ENCODE data around the gene PDE6A. TPM values are rescaled to one million over a fixed set of nuclear protein-coding genes. Genes with fewer than 3 reads are reported as not detected.
A peak's percentile ranks its signal among the peaks of the same experiment; 100 is the strongest.

PDE6A gene
- total RNA-seq, 1 donor from 2014 or later = 0.25 TPM

DNA sequence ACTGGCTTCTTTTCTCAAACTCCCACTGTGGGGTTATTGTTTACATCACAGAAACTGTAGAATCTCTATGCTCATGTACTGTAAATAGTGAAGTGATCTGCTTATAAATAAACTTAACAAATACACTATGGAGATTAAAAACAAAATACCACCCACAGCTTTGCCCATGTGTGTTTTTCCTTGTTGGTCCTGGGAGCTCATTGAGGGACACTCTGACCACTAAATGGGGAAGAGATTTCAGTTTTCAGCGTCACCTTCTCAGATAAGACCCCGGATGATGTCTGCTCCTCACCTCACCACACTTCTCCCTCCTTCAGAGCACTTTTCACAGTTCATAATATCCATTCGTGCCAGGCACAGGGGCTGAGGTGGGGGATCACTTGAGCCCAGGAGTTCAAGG is 89.7 kb downstream of the PDE6A start:
- no peak overlapping the region for H3K27ac ChIP-seq

DNA sequence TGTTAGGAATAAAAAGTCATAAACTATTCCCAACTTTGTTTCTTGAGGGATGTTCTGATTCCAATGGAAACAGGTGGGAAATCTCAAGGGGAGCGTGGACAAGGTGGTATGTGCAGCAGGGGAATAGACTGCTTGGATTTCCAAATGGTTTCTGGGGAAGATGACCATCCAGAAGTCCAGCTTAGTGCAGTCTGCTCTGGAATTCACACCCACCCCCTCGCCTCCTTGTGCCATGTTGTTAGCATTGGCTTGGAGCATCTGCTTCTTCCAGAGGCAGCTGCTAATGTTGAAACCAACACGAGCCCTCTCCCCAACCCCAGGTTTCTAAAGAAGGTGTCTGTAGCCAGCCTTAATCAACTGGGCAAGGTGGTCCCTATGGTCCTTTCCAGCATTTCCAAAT is 90.9 kb downstream of the PDE6A start:
- Histone ChIP-seq H3K4me3 (no peak overlapping the region), H3K4me1 (peaks cover 7% of the 10 kb centered on the region), H3K27ac (no peak overlapping the region), H3K9me3 (no peaks in the 10 kb centered on the region), H3K27me3 (no peaks in the 10 kb centered on the region), H3K36me3 (no peaks in the 10 kb centered on the region)
- intact Hi-C loops (cut with DNase I) = no loop called here
- no peak for DNase-seq (ENCODE audit: extremely low spot score in 2 of 2)
- no peak for TF ChIP-seq POLR2A (IDR thresholded peaks at IDR 0.05)
- TF ChIP-seq, protein P1, sequence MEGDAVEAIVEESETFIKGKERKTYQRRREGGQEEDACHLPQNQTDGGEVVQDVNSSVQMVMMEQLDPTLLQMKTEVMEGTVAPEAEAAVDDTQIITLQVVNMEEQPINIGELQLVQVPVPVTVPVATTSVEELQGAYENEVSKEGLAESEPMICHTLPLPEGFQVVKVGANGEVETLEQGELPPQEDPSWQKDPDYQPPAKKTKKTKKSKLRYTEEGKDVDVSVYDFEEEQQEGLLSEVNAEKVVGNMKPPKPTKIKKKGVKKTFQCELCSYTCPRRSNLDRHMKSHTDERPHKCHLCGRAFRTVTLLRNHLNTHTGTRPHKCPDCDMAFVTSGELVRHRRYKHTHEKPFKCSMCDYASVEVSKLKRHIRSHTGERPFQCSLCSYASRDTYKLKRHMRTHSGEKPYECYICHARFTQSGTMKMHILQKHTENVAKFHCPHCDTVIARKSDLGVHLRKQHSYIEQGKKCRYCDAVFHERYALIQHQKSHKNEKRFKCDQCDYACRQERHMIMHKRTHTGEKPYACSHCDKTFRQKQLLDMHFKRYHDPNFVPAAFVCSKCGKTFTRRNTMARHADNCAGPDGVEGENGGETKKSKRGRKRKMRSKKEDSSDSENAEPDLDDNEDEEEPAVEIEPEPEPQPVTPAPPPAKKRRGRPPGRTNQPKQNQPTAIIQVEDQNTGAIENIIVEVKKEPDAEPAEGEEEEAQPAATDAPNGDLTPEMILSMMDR (IDR thresholded peaks at IDR 0.05) = no peak

More for the DNA sequence above, 89.7 kb downstream of the PDE6A start:
- no peak for TF ChIP-seq POLR2A (IDR thresholded peaks at IDR 0.05)
- no peak for TF ChIP-seq POLR2AphosphoS5 (IDR thresholded peaks at IDR 0.05; ENCODE audit: insufficient read depth in 1 of 2, low read depth in 1 of 2)
- TF ChIP-seq, protein P1 (IDR thresholded peaks at IDR 0.05) = no peak
- no peaks in the 10 kb centered on the region for H3K36me3 ChIP-seq
- DNase-seq (ENCODE audit: extremely low spot score in 2 of 2) = no peak
- H3K4me3 ChIP-seq = no peak overlapping the region
- no peaks in the 10 kb centered on the region for H3K27me3 ChIP-seq
- no peaks in the 10 kb centered on the region for H3K9me3 ChIP-seq
- peaks cover 7% of the 10 kb centered on the region for H3K4me1 ChIP-seq
- intact Hi-C loops (cut with DNase I) = no loop called here

DNA sequence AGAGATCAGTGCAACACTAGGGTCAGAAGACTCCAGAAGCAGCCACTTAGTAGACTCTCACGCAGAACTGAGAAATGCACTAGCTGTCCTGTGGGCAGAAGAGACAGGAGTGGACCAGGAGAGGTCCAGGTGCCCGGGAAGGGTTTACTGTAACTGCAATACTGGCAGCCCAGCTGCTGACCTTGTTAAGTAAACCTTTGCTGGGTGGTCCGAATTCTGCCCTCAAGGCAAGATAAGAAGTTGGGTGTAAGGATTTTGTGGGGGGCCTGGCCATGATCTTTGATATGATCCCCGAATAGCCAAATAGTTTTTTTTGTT is 91.3 kb downstream of the PDE6A start:
- intact Hi-C loops (cut with DNase I) = no loop called here
- Histone ChIP-seq H3K27me3 (no peaks in the 10 kb centered on the region), H3K4me1 (peaks cover 7% of the 10 kb centered on the region), H3K27ac (no peak overlapping the region), H3K9me3 (no peaks in the 10 kb centered on the region), H3K4me3 (no peak overlapping the region), H3K36me3 (no peaks in the 10 kb centered on the region)
- TF ChIP-seq, protein P1 (IDR thresholded peaks at IDR 0.05) = no peak
- no peak for TF ChIP-seq POLR2AphosphoS5 (IDR thresholded peaks at IDR 0.05; ENCODE audit: insufficient read depth in 1 of 2, low read depth in 1 of 2)
- no peak for TF ChIP-seq POLR2A (IDR thresholded peaks at IDR 0.05)
- no peak for DNase-seq (ENCODE audit: extremely low spot score in 2 of 2)

DNA sequence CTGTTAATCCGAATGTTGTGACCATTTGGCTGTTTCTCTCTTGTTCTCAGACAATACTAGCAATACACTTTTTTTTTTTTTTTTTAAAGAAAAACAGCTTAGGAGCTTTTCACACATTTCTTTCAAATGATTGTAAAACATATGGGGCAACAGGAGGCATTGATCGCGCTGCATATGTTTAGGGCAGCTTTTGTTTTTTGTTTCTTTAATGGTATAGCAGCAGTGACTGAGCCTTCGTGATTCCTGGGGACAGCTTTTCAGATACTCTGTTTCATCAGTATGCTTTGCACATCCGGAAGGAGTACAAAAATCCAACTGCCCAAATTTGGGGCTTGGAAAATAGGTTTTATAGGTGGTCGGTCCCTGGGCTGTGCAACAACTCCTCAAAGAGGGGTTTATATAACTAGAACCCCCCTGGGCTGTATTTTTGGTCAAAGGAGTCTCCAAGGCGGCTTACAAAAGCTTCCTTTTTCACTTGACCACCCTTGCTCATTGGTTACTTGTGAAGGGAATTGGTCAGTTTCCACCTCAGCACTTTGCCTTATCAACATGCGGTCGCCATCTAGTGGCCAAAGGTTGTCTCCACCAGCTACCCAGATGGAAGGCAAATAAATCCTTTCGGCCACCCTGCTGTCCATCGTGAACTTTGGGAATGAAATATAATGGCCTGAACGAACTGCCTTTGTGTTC is 91.8 kb downstream of the PDE6A start:
- Histone ChIP-seq H3K27me3 (no peaks in the 10 kb centered on the region), H3K27ac (no peak overlapping the region), H3K4me3 (no peak overlapping the region), H3K9me3 (no peaks in the 10 kb centered on the region), H3K36me3 (no peaks in the 10 kb centered on the region), H3K4me1 (peaks cover 7% of the 10 kb centered on the region)
- DNase-seq (ENCODE audit: extremely low spot score in 2 of 2) = no peak
- TF ChIP-seq POLR2AphosphoS5 (IDR thresholded peaks at IDR 0.05; ENCODE audit: insufficient read depth in 1 of 2, low read depth in 1 of 2) = no peak
- TF ChIP-seq, protein P1 (IDR thresholded peaks at IDR 0.05) = peak; percentile 74 to 77 (median 75)
- intact Hi-C loops (cut with DNase I) = no loop called here

DNA sequence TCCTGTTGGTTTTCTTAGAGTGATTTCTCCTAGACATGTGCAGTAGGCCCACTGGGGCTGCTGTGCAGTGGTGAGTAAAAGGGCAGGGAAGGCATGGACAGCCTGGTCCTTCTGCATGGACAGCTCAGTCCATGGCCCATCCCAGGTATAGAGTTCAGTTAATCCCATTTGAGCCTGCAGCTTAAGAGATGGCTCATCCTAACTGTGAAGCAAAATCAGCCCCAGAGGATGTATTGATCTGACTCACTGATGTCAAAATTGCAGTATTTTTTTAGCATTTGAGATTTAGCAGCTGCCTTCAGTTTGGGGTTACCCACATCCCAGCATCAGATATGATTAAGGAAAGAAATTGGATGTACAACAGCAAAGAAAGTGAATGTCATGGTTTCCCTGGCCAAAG is 93.4 kb downstream of the PDE6A start:
- H3K36me3 ChIP-seq = peaks cover 0 to 12% of the 10 kb centered on the region in 2 donors
- TF ChIP-seq POLR2A (IDR thresholded peaks at IDR 0.05) (no peak), POLR2AphosphoS5 (IDR thresholded peaks at IDR 0.05; ENCODE audit: insufficient read depth in 1 of 2, low read depth in 1 of 2) (no peak)
- TF ChIP-seq, protein P1 (IDR thresholded peaks at IDR 0.05) = no peak
- H3K4me3 ChIP-seq = no peak overlapping the region
- no peak overlapping the region for H3K27ac ChIP-seq
- no peaks in the 10 kb centered on the region for H3K9me3 ChIP-seq
- DNase-seq (ENCODE audit: extremely low spot score in 2 of 2) = no peak
- intact Hi-C loops (cut with DNase I) = no loop called here
- peaks cover 7% of the 10 kb centered on the region for H3K4me1 ChIP-seq
- no peaks in the 10 kb centered on the region for H3K27me3 ChIP-seq
